Measurements from ENCODE around the gene PUM2. TPM values are rescaled to one million over a fixed set of nuclear protein-coding genes. Genes with fewer than 3 reads are reported as not detected.

Gene PUM2
- total RNA-seq (ENCODE audit: low replicate concordance): 98.5 and 112 TPM in 2 replicates
- long read RNA-seq, full-length matches to known transcripts: 2 of 17 reads
- long read RNA-seq, partial matches to known transcripts: 5 of 17 reads
- long read RNA-seq, other reads (novel, unspliced or antisense): 10 of 17 reads

DNA sequence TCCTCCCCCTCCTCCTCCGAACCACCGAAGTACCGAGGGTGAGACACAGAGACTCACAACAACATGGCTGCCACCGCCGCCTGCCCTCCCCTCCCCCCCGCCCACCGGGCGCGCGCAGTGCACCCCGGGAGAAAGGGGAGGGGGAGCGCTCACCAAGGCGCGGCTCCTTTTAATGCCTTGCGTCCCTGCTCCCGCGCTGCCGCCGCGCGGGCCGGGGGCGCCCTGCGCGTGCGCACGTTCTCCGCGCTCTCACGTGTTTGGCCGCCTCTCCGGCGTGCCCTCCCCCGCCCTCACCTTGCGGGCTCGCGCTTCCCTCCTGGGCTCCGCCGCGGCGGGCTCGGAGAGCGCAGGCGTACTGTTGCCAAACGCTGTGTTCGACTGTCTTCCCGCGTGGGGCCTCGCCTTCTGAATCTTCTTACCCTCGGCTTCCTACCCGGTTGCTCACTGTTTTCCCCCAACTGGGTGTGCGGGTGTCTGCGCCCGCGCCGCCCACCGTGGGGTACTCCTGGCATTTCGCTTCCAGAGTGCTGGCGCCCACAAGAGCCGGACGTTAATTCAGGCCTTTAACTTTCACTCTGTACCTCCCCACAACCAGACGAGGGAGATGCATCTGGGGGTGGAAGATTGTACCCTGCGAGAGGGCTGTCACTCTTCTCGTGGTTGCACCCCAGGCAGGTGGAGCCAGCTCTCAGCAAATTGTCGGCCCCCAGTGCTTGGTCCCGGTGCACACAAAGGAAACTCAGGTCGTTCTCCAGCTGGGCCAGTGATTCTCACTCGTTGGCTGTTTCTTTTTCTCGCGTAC lies at the start of gene PUM2:
Gene PUM2, minus strand, starts transcription at position 92 of the 802 bp plus-strand sequence. CDS start 23,484 bp downstream, outside the sequence.
- Mint-ChIP-seq H3K4me3 (peak within 1 kb of the TSS; percentile 89), H3K9me3 (no peaks in the 10 kb centered on the region), H3K27ac (peak within 1 kb of the TSS; percentile 80), H3K4me1 (ENCODE audit: unreplicated experiment) (peaks cover 38% of the 10 kb centered on the region), H3K36me3 (peaks cover 17% of the 10 kb centered on the region), H3K27me3 (no peaks in the 10 kb centered on the region)
- TF ChIP-seq, protein P1, sequence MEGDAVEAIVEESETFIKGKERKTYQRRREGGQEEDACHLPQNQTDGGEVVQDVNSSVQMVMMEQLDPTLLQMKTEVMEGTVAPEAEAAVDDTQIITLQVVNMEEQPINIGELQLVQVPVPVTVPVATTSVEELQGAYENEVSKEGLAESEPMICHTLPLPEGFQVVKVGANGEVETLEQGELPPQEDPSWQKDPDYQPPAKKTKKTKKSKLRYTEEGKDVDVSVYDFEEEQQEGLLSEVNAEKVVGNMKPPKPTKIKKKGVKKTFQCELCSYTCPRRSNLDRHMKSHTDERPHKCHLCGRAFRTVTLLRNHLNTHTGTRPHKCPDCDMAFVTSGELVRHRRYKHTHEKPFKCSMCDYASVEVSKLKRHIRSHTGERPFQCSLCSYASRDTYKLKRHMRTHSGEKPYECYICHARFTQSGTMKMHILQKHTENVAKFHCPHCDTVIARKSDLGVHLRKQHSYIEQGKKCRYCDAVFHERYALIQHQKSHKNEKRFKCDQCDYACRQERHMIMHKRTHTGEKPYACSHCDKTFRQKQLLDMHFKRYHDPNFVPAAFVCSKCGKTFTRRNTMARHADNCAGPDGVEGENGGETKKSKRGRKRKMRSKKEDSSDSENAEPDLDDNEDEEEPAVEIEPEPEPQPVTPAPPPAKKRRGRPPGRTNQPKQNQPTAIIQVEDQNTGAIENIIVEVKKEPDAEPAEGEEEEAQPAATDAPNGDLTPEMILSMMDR (conservative IDR thresholded peaks at IDR 0.05): no peak
- DNase-seq (ENCODE audit: extremely low spot score, unreplicated experiment): peak; percentile 98

DNA sequence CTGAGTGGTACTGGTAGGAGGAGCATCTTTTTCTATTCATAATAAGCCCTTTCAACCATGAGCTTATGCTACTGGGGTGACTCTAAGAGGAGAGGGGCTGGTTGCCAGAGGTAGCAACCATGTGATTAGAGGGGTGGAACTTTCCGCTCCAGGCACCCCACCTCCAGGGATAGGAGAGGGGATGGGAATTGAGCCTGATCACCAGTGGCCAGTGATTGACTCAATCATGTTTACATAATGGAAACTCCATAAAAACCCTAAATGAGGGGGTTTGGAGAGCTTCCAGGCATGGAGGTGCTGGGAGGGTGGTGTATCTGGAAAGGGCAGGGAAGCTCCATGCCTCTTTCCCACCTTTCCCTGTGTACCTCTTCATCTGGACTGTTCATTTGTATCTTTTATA lies 49.7 kb upstream of the PUM2 start:
- Mint-ChIP-seq H3K9me3 (no peaks in the 10 kb centered on the region), H3K4me3 (no peak overlapping the region), H3K36me3 (no peaks in the 10 kb centered on the region), H3K27ac (no peak overlapping the region), H3K27me3 (peaks cover 12% of the 10 kb centered on the region), H3K4me1 (ENCODE audit: unreplicated experiment) (no peaks in the 10 kb centered on the region)
- TF ChIP-seq, protein P1 (conservative IDR thresholded peaks at IDR 0.05): no peak
- peak; percentile 7 for DNase-seq (ENCODE audit: extremely low spot score, unreplicated experiment)

GRCh38 chr2:20398956-20399567 lies 48.4 kb upstream of the PUM2 start:
- H3K27ac Mint-ChIP-seq: no peak overlapping the region
- peak; percentile 34 for DNase-seq (ENCODE audit: extremely low spot score, unreplicated experiment)
- no peaks in the 10 kb centered on the region for H3K36me3 Mint-ChIP-seq
- H3K9me3 Mint-ChIP-seq: no peaks in the 10 kb centered on the region
- no peak overlapping the region for H3K4me3 Mint-ChIP-seq
- TF ChIP-seq, protein P1 (conservative IDR thresholded peaks at IDR 0.05): no peak
- peaks cover 12% of the 10 kb centered on the region for H3K27me3 Mint-ChIP-seq
- H3K4me1 Mint-ChIP-seq (ENCODE audit: unreplicated experiment): no peaks in the 10 kb centered on the region

DNA sequence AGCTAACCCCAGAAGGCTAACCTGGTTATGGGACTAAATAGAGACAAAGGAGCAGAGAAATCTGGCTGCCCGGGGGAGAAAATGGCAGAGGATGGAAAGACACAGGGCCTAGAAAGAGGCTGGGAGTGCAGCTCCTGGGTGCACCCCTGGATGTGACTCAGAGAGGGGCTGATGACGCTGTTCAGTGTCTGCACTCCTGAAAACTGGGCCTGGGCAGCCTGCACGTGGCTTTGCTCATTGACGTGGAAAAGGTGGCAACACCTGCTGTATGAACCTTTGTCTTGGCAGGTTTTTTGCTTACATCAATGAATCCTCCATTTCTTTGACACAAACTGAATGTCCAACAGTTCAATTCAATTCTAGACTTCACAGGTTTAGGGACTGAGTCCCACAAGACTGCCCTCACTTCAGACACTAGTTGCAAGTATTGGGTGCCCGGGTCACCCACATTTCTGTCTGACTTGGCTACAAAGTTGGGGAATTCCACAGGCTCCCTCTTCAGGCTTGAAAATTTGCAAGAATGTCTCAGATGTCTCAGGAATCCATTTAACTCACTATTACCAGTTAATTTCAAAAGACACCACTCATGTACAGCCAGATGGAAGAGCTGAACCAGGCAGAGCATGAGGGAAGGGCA lies 47.3 kb upstream of the PUM2 start:
- peaks cover 12% of the 10 kb centered on the region for H3K27me3 Mint-ChIP-seq
- no peak overlapping the region for H3K4me3 Mint-ChIP-seq
- TF ChIP-seq, protein P1 (conservative IDR thresholded peaks at IDR 0.05): no peak
- no peak overlapping the region for H3K27ac Mint-ChIP-seq
- DNase-seq (ENCODE audit: extremely low spot score, unreplicated experiment): peak; percentile 29
- H3K4me1 Mint-ChIP-seq (ENCODE audit: unreplicated experiment): no peaks in the 10 kb centered on the region
- H3K9me3 Mint-ChIP-seq: no peaks in the 10 kb centered on the region
- no peaks in the 10 kb centered on the region for H3K36me3 Mint-ChIP-seq

GRCh38 chr2:20396356-20397000 lies 45.8 kb upstream of the PUM2 start:
- no peaks in the 10 kb centered on the region for H3K4me1 Mint-ChIP-seq (ENCODE audit: unreplicated experiment)
- H3K4me3 Mint-ChIP-seq: no peak overlapping the region
- no peaks in the 10 kb centered on the region for H3K9me3 Mint-ChIP-seq
- H3K27ac Mint-ChIP-seq: no peak overlapping the region
- DNase-seq (ENCODE audit: extremely low spot score, unreplicated experiment): peak; percentile 29
- TF ChIP-seq, protein P1 (conservative IDR thresholded peaks at IDR 0.05): no peak
- no peaks in the 10 kb centered on the region for H3K36me3 Mint-ChIP-seq
- H3K27me3 Mint-ChIP-seq: peaks cover 15% of the 10 kb centered on the region
